Measurements from ENCODE around the gene MBD6.

DNA sequence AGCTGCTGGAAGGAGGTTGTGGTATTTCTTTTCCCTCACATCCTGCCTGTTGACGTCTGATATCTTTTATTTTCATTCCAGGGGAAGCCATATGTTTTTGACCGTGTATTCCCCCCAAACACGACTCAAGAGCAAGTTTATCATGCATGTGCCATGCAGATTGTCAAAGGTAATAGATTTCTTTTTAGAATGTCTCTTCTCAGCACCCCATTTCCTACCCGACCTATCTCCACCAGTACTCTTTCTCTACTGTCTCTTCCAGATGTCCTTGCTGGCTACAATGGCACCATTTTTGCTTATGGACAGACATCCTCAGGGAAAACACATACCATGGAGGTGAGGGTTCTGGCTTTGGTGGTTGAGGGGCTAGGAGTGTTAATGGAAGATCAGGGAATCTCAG lies 40.7 kb downstream of the MBD6 start:
- TF ChIP-seq, protein P1, sequence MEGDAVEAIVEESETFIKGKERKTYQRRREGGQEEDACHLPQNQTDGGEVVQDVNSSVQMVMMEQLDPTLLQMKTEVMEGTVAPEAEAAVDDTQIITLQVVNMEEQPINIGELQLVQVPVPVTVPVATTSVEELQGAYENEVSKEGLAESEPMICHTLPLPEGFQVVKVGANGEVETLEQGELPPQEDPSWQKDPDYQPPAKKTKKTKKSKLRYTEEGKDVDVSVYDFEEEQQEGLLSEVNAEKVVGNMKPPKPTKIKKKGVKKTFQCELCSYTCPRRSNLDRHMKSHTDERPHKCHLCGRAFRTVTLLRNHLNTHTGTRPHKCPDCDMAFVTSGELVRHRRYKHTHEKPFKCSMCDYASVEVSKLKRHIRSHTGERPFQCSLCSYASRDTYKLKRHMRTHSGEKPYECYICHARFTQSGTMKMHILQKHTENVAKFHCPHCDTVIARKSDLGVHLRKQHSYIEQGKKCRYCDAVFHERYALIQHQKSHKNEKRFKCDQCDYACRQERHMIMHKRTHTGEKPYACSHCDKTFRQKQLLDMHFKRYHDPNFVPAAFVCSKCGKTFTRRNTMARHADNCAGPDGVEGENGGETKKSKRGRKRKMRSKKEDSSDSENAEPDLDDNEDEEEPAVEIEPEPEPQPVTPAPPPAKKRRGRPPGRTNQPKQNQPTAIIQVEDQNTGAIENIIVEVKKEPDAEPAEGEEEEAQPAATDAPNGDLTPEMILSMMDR (IDR thresholded peaks at IDR 0.05) = no peak
- no peak for TF ChIP-seq POLR2A (IDR thresholded peaks at IDR 0.05)

Data from heart left ventricle (tissue), 13 donors.